HS-5 (cell line): ENCODE data around the gene CDCA4.
"Not testable (repeated sequence)": the region's sequence is repeated elsewhere in the genome, so short reads cannot be mapped to it uniquely, and the experiment has no call there.

Experiments
- DNase-seq: peaks from one replicate; pipeline ENCODE4 v3.0.0-alpha.2; 2012; ENCODE audit warnings: low read depth

CDCA4 gene

DNA sequence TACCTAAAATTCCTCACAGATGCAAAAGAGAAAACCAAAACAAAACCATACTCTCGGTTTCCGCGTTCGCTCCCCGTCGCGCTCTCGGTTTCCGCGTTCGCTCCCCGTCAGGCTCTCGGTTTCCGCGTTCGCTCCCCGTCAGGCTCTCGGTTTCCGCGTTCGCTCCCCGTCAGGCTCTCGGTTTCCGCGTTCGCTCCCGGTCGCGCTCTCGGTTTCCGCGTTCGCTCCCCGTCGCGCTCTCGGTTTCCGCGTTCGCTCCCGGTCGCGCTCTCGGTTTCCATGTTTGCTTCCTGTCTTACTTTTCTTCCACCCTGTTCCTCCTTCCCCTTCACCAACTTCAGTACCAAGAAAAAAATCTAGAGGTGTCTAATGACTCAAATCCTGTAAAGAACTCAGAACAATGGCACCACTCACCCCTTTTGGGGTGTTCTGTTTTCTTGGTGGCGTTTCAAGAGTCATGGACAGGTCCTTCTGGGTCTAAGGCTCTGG lies 12.6 kb upstream of the CDCA4 start:
- not testable (repeated sequence) for DNase-seq

DNA sequence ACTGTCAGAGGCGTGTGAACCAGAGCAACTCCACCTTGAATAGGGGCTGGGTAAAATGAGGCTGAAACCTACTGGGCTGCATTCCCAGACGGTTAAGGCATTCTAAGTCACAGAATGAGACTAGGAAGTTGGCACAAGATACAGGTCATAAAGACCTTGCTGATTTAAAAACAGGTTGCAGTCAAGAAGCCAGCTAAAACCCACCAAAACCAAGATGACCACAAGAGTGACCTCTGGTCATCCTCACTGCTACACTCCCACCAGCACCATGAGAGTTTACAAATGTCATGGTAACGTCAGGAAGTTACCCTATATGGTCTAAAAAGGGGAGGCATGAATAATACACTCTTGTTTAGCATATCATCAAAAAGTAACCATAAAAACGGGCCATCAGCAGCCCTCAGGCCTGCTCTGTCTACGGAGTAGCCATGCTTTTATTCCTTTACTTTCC lies 11.6 kb upstream of the CDCA4 start:
- not testable (repeated sequence) for DNase-seq

DNA sequence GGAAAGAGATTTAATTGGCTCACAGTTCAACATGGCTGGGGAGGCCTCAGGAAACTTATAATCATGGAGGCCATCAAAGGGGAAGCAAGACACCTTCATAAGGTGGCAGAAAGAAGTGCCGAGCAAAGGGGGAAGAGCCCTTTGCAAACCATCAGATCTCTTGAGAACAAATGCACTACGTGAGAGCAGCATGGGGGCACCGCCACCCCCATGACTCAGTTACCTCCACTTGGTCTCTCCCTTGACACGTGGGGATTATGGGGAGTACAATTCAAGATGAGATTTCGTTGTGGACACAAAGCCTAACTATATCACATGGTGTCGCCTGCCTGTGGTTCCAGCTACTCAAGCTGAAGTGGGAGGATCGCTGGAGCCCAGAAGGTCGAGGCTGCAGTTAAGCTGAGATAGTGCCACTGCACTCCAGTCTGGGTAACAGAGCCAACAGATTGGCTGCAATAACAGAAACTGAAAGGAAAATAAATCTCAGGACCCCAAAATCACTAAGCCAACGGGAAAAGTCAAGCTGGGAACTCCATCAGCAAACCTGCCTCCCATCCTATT lies 10.0 kb upstream of the CDCA4 start:
- no peak for DNase-seq

DNA sequence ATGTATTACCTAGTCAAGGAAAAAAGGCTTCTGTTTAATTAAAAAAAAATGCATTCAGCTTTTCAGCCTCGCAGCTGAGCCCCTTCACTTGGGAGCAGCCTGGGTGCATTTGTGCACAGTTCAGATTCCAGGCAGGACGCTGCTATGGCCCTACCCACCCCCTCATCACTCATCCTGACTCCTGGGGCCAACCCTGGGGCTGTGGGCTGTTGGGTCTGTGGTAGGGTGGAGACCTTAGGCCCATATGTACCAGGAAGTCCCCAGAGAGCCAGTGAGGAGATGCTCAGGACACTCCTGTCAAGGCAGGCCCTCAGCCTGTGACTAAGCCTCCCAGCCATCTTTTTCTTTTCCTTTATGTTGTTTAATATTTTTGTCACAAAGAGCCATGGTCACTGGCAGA lies 9.3 kb upstream of the CDCA4 start:
- no peak for DNase-seq

DNA sequence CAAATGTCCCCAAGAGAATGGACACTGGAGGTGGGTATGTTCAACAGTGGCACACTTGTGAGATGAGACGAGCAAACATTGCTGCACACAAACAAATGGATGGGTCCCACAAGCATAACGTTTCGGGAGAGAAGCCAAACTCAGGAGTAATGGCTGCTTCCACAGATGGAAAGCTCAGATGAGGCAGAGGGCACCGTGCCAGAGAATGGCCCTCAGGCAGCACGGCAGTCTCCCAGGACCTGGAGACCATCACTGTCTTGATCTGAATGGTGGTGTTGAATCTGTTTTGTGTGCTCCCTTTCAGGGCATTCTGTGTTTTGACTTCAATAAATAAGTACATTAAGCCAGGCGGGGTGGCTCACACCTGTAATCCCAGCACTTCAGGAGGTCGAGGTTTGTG lies 8.5 kb upstream of the CDCA4 start:
- DNase-seq, result no peak

DNA sequence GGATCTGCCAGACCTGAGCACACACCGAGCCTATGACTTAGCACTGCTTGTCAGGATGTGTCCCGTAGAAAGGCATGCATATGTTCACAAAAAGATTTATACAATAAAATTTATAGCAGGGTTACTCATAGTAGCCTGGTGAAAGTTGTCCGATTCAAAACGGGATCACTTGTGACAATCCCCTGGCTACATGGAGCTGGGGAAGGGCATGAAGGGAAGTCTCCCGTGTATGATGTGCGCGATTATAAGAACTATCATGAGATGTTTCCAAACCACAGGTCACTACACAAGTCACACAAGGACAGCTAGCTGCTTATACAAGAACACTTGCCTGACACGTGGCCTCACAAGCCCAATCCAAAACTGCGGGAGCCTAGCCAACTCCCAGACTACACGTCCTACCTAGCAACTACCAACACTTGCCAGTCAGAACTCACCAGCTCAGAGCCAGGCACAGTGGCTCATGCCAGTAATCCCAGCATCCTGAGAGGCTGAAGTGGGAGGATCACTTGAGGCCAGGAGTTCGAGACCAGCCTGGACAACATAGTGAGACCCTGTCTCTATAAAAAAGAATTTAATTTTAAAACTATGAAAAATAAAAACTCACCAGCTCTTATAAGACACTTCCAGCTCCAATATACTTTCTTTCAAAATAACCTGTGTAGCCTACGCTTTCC lies 7.5 kb upstream of the CDCA4 start:
- no peak for DNase-seq

DNA sequence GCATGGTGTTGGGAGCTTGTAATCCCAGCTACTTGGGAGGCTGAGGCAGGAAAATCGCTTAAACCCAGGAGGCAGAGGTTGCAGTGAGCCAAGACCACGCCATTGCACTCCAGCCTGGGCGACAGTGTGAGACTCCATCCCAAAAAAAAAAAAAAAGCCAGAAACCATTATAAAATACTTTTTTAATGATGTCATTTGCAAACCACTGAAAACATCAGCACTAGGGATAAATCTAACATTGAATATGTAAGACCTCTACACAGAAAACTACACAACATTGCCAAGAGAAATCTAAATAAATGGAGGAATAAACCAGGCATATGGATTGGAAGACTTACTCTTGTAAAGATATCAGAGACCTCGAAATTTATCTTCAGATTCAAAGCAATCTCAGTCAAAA lies 6.8 kb upstream of the CDCA4 start:
- DNase-seq, result not testable (repeated sequence)

DNA sequence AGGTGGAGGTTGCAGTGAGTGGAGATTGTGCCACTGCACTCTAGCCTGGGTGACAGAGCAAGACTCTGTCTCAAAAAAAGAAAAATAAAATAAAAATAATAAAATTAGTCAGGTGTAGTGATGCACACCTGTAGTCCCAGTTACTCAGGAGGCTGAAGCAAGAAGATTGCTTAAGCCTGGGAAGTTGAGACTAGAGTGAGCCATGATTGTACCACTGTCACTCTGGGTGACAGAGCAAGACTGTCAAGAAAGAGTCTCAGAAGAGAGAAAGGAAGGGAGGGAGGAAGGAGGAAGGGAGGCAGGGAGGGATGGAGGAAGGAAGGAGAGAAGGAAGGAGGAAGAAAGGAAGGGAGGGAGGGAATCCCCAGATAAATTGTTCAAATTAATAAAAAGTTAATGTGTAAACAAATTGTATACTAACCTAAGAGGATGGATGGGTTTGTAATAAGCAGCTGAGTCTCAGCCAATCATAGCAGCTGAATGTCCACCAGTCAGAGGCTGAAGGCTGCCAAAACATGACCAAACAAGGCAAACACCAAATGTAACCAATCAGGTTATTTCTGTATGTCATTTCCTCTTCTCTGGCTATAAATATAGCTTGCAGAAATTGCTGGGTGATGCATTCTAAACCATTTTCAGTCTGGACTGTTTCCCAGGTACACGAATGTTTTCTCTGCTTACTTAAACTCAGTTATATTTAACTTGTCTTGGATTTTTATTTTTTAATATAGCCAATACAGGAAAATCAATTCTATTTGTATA lies 6.1 kb upstream of the CDCA4 start:
- no peak for DNase-seq

DNA sequence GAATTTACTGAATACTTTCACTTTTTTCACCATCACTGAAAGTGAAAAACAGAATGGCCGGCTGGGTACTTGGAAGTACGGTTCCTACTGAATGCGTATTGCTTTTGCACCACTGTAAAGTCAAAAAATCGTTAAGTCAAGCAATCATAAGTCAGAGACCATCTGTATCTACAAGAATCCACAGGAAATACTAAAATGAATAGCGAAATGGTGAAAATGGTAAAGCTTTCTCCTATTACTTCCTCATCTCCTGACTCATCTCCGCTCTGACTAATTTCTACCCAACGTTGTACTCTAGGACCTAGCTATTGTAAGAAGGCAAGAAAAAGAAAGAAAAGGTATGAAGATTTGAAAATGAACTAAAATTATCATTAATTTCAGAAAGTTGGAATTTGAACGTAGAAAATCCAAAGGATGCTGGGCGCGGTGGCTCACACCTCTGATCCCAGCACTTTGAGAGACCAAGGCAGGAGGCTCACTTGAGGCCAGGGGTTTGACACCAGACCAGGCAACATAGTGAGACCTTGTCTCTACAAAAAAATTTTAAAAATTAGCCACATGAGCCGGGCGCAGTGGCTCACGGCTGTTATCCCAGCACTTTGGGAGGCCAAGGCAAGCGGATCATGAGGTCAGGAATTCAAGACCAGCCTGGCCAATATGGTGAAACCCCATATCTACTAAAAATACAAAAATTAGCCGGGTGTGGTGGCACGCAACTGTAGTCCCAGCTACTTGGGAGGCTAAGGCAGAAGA lies 5.3 kb upstream of the CDCA4 start:
- peak; percentile 84 for DNase-seq

DNA sequence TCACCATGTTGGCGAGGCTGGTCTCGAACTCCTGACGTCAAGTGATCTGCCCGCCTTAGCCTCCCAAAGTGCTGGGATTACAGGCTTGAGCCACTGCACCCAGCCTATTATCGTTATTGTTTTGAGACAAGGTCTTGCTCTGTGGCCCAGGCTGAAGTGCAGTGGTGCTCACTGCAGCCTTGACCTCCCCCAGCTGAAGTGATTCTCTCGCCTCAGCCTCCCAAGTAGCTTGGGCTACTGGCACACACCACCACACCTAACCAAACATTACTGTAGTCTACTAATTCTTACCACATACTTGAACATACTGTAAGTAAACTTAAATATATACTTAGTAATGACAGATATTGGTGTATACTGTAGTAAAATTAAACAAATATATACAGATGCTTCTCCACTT lies 4.5 kb upstream of the CDCA4 start:
- DNase-seq, result no peak

DNA sequence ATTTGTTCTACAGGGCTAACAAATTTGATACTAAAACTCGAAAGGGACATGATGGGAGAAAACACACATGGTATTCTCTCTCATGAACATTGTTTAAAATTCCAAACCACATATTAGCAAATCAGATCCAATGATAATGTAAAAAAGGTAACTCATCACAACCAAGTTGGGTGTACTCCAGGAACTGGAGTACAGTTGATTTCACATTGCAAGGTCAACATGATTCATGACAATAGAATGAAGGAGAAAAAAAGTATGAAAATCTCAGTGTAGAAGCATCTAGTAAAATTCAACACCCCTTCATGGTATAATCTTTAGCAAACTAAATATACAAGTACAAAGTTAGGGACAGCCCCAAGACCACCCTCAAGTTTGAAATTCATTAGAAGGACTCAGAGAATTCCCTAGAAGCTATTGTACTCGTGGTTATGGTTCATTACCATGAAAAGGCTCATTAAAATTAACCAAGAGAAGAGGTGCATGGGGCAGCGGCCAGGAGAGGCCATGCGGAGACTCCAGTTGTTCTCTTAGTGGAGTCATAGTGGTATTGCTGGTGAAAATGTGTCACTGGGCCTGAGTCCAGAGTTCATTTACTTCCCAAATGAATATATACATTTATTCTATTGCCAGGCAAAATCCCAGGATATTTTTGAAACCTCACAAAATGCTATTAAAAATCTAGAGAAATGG lies 3.1 kb upstream of the CDCA4 start:
- DNase-seq, result peak; percentile 87

DNA sequence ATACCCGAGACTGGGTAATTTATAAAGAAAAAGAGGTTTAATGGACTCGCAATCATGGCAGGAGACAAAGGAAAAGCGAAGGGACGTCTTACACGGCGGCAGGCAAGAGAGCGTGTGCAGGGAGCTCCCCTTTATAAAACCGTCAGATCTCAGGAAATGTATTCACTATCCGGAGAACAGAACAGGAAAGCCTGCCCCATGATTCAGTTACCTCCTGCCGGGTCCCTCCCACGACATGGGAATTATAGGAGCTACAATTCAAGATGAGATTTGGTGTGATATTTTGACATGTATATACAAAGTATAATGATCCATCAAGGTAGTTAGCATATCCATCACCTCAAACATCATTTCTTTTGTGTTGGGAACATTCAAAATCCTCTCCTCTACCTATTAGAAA lies 2.3 kb upstream of the CDCA4 start:
- no peak for DNase-seq

DNA sequence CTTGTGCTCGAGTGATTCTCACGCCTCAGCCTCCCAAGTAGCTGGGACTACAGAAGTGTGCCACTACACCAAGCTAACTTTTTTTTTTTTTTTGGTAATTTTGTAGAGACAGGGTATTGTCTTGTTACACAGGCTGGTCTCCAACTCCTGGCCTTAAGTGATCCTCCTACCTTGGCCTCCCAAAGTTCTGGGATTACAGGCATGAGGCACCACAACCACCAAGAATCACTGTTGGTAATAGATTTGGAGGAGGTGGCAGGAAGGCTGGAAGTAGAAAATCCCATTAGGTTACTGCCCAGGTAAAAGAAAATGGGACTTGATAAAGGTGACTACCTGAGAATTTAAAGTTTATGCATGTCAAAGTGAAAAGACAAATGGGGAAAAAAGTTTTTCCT lies 1.4 kb upstream of the CDCA4 start:
- no peak for DNase-seq

DNA sequence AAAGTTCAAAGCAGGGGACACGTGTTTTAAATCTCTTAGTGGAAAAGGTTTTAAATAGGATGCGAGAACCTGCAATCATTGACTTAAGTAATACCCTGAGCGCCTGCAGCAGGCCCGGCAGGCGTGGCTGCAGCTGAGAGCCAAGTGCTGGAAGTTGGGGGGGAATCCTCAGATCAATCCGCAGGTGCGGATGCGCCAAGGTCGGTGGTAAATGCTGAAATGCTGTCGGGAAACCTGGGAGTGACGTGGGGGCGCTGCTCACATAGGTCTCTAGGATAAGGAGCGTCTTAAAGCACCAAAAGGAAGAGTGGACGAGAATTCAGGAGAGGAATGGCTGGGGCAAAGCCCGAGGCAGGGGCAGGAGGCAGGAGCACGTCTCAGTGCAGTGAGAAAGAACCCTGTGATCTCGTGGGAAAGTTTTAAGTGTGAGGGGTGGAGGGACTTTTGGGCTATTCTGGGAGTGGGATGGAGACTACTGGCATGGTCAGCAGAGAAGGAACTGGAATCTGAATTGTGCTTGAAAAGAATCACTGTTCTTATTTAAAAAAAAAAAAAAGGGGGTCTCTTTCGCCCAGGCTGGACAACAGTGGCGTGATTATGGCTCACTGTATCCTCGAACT lies 883 bp upstream of the CDCA4 start:
- no peak for DNase-seq

DNA sequence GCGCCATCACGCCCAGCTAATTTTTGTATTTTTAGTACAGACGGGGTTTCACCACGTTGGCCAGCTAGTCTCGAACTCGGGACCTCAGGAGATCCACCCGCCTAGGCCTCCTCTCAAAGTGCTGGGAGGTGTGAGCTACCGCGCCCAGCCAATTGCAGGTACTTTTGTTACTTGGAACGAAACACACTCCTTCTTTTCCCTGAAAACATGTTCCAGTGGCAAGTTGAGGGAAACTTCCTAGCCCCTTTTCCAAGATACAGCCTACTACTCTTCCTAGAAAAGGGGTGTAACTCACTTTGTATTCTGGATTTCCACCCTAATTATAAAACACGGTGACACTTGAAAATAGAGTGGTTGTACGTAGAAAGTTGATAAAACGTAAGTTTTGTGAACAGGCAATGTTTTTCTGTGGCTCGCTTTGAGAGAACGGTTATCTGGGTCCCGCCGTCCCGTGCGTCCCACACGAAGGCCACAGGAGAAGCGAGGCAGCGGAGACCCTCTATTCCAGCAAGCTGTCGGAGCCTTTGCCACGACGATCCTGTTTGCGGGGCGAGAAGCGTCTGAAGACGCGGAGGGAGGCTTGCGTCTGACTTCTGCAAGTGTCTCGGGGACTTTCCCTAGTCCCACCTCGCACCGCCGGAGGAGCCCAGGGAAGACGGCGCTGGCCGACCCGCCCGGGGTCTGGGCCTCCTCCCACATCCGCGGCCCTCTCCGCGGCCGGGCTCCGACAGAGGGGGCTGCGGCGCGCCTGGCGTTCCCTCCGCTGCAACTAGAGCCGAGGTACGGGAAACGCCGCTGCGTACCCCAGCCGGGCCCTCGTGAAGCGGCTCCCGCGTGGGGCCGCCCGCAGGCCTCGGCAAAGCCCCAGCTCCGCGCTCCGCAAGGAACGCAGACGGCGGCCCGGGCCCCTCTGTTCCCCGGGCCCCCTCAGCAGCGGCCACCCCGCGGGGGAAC lies 745 bp downstream of the CDCA4 start:
- DNase-seq, result no peak

DNA sequence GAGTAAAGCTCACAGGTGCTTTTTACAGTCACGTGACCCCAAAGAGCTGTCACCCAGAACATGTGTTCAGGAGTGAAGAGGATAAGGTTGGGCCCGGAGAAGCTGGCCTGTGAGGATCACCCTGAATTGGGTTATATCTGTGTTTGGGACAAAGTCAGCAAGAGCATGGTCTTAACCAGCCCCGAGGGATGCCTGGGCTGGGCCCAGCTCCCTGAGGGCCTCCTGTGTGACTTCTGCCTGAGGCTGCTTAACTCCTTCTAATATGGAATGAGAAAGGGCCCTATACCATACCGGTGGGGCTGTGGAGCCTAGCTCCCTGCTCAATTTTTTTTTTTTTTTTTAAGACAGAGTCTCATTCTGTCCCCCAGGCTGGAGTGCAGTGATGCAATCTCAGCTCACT lies 2.5 kb downstream of the CDCA4 start:
- DNase-seq, result no peak

DNA sequence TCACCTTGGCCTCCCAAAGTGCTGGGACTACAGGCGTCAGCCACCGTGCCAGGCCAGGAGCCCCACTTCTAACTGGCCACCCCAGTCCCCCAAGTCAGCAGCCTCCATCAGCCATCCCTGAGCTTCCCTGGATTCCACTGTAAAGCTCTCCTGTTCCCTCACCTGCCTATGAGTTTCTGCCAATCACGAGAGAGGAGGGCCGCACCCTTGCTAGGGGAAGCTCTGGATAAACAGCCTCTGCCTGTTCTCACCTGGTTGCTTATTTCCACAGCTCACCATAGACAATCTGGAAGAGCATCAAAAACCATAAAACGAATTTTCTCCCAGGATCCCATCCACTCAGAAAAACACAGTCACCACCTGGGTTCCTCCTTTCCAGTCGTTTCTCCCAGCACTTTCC lies 5.0 kb downstream of the CDCA4 start:
- no peak for DNase-seq

DNA sequence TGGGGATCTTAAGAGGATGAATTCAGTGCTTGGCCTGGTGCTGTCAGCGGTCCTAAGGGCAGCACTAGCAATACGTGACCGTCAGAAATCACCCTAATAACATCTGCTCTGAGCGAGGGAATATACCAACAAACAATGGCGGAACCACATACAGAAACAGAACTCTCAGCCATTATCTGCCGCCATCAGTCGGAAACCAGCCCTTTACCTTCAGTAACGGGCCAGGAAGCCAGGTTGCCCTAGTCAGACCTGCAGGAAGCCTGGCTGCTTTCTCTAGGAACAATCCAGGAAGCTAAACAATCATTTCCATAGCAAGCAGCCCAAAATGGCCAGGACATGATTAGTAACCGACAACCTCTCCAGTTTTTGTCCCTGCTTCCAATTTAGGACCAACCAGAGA lies 5.6 kb downstream of the CDCA4 start:
- DNase-seq, result no peak

DNA sequence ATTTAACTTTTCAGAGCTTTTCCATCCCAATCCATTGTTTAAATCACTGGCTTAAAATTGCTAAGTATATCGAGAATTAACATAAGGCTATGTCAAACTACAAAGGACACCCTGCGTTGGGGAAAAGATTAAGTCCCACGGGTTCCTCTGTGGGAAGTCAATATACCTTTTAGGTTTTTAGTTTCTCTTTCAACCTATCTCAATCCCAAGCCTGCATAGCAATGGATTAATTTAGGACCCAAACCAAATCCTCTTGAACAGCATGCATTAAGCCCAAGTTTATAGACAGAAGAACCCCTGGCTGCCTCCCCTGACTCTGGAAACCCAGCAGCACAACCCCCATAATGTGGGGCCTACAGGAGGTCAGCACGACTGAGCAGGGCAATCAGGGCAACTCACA lies 6.3 kb downstream of the CDCA4 start:
- DNase-seq, result no peak

DNA sequence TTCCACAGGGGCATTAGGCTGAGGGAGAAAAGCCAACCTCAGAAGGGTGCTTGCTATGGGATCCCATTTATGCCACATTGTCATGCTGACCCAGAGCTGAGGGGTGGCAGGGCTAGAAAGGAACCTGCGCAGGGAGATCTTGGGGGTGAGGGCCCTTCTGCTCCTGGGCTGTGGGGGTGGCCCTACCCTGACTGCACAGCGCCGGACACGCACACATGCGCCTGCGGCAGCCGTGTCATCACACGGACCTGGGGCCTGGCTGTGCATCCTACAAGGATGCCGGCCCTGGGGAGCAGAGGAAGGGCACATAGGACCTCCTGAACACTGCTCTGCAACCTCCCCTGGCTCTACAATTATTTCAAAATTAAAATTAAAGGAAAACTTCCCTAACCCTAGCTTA lies 6.9 kb downstream of the CDCA4 start:
- no peak for DNase-seq
